ENCODE data around the gene EIF5B.

The EIF5B gene

DNA sequence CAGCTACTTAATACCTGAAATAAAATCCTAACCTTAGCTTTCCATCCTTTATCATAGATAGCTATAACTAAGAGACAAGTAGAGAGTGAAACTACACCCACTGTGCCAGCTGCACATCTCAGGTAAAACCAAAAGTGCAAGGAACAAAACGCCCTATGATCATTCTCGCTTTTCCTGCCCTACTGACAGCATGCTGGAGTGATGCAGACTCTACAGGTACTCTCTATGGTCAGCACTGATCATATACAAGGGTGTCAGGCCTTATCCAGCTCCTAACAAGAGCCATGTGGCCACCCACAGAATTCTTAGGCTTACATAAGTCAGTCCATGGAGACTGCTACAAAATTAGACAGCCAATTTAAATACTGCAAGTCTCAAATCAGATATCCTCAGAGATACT lies 107.0 kb downstream of the EIF5B start:
- Histone ChIP-seq H3K9me3 (ENCODE audit: control insufficient read depth, insufficient read depth, low read length) (no peaks in the 10 kb centered on the region), H3K4me1 (ENCODE audit: control insufficient read depth, insufficient read depth, low read length) (peaks cover 8% of the 10 kb centered on the region), H3K36me3 (ENCODE audit: control insufficient read depth, insufficient read depth, low read length) (no peaks in the 10 kb centered on the region), H3K9ac (ENCODE audit: low read depth, low read length) (no peak overlapping the region), H3K27me3 (ENCODE audit: control insufficient read depth, insufficient read depth, low read length) (no peaks in the 10 kb centered on the region), H3K4me3 (ENCODE audit: low read depth, low read length) (no peak overlapping the region)

DNA sequence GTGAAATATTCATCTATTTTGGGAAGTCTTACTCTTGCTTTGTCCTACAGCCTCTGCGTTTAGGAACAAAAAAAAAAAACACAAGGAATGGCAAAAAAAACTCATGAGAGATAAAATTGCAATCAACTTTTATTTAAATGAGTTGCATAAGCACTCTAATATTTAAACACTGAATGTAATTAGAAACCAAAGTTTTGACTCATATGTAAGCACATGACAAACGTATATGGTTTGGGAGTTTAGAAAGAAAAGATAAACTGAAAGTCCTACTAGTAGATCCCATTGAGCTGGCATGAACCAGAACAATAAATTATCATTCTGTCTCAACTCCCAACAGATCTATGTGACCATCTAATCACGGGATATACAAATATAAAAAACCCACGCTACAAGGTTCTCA lies 107.9 kb downstream of the EIF5B start:
- H3K4me1 ChIP-seq (ENCODE audit: control insufficient read depth, insufficient read depth, low read length), result peaks cover 7% of the 10 kb centered on the region
- H3K4me3 ChIP-seq (ENCODE audit: low read depth, low read length), result no peak overlapping the region
- no peaks in the 10 kb centered on the region for H3K9me3 ChIP-seq (ENCODE audit: control insufficient read depth, insufficient read depth, low read length)
- H3K36me3 ChIP-seq (ENCODE audit: control insufficient read depth, insufficient read depth, low read length), result no peaks in the 10 kb centered on the region
- H3K9ac ChIP-seq (ENCODE audit: low read depth, low read length), result no peak overlapping the region
- H3K27me3 ChIP-seq (ENCODE audit: control insufficient read depth, insufficient read depth, low read length), result no peaks in the 10 kb centered on the region

DNA sequence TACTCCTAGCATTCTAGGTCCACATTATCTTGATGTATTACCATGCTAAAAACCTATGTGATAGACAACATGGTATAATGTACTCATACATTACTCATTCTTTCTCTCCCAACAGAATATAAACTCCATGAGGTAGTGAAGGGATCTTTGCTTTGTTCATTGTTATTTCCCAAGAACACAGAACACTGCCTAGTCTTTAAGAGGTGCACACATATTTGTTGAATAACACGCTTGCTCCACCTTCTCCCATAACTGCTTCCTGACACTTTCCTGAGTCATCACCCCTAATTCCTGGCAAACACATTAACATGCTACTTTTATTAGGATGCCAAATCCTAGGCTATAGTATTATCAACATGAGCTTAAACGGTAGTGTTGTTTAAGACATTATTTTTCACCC lies 111.4 kb downstream of the EIF5B start:
- Histone ChIP-seq H3K36me3 (ENCODE audit: control insufficient read depth, insufficient read depth, low read length) (no peaks in the 10 kb centered on the region), H3K4me3 (ENCODE audit: low read depth, low read length) (no peak overlapping the region), H3K4me1 (ENCODE audit: control insufficient read depth, insufficient read depth, low read length) (no peaks in the 10 kb centered on the region), H3K9ac (ENCODE audit: low read depth, low read length) (no peak overlapping the region), H3K9me3 (ENCODE audit: control insufficient read depth, insufficient read depth, low read length) (no peaks in the 10 kb centered on the region), H3K27me3 (ENCODE audit: control insufficient read depth, insufficient read depth, low read length) (no peaks in the 10 kb centered on the region)

DNA sequence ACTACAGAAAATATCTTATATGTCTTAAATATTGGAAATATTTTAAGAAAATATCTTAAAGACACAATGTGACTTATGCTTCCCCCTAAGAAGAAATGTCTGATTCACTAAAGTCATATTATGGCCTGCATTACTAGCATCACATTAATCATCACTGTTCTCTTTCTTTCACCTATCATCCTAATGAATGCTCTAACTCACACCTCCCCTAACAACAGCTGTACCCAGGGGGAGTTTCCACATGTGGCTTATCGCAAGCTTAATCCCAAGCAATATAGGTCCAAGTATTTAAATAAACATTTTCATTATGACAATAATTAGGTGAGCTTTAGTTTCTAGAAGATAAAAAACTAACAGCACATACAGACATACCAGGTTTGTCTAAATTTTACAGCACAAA lies 113.0 kb downstream of the EIF5B start:
- no peak overlapping the region for H3K9ac ChIP-seq (ENCODE audit: low read depth, low read length)

More for the DNA sequence above, 113.0 kb downstream of the EIF5B start:
- H3K36me3 ChIP-seq (ENCODE audit: control insufficient read depth, insufficient read depth, low read length), result peaks cover 2% of the 10 kb centered on the region
- H3K4me1 ChIP-seq (ENCODE audit: control insufficient read depth, insufficient read depth, low read length), result no peaks in the 10 kb centered on the region
- H3K4me3 ChIP-seq (ENCODE audit: low read depth, low read length), result no peak overlapping the region
- H3K9me3 ChIP-seq (ENCODE audit: control insufficient read depth, insufficient read depth, low read length), result no peaks in the 10 kb centered on the region
- H3K27me3 ChIP-seq (ENCODE audit: control insufficient read depth, insufficient read depth, low read length), result no peaks in the 10 kb centered on the region
